Right hindlimb (tissue), 1 donor: Measurements from ENCODE around the gene PRAMEF18.
"Not testable (repeated sequence)": the region's sequence is repeated elsewhere in the genome, so short reads cannot be mapped to it uniquely, and the experiment has no call there.

ENCODE experiments used
- DNase-seq: peaks from one replicate; pipeline ENCODE4 v3.0.0-alpha.2; 2018

Gene PRAMEF18, protein sequence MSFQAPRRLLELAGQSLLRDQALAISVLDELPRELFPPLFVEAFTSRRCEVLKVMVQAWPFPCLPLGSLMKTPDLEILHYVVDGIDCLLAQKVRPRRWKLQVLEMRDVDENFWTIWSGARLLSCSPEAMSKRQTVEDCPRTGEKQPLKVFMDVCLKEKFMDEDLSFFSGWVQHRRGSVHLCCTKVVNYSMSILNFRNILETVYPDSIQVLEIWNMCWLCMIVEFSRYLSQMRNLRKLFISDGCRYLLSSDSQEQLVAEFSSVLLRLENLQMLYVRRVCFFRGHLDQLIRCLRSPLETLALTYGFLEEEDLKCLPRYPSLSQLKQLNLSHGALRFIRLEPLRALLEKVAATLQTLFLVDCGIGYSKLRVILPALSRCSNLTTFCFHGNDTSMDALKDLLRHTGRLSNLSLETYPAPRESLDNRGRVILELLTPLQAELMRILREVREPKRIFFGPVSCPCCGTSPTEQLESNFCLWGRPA

DNA sequence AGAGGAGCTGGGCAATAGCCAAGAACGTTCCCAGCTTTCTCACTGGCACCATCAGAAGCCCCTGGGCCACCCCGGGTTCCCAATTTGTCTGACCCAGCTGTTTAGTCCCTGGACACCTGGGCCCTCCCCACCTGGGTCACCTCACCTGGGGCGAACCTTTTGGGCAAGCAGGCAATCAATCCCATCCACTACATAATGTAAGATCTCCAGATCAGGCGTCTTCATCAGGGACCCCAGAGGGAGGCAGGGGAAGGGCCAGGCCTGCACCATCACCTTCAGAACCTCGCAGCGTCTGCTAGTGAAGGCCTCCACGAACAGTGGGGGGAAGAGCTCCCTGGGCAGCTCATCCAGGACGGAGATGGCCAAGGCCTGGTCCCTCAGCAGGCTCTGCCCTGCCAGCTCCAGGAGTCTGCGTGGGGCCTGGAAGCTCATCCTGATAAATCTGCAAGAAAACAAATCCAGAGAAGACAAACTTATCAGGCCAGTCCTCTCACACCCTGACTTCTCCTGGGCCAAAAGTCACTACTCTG lies at the start of gene PRAMEF18:
TSS of gene PRAMEF18 (minus strand) at position 480 of the 530 bp plus-strand sequence. CDS start at position 432, 48 bp downstream.
- not testable (repeated sequence) for DNase-seq

DNA sequence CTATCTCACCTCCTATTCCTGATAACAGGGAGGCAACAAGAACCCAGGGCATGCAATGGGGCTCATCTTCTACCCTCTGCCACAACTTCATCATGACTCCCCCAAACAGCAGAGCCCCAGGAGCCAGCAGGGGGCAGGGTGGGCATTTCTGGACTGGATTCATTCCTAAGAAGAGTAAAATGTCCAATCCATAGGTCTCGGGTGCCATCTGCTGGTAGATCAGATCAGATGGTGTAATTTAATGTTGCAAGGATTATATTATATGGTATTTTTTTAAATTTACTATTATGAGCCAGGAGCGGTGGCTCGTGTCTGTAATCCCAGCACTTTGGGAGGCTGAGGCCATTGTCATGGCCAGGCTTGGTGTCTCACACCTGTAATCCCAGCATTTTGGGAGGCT lies 39.2 kb upstream of the PRAMEF18 start:
- DNase-seq: not testable (repeated sequence)

DNA sequence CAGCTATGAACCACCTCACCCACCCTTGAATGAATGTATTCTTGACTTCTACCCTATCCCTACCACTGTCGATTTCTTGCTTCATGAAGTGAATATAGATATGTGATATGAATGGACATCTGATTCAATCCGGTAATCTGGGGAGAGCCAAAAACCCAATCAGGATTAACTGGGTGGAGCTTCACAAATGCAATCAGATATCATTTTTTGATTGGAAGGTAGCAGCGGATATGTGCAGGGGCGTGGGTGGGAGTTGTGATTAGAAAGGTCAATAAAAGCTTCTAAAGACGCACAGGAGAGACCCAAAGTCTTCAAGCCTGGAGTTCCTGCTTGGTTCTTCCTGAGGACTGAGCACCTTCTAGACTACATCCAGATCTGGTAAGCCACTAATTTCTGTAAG lies 27.9 kb upstream of the PRAMEF18 start, which contains the start of gene PRAMEF5:
TSS of gene PRAMEF5 (plus strand) at position 301 of the 400 bp plus-strand sequence. CDS start 5,071 bp downstream, outside the sequence.
- DNase-seq: not testable (repeated sequence)

DNA sequence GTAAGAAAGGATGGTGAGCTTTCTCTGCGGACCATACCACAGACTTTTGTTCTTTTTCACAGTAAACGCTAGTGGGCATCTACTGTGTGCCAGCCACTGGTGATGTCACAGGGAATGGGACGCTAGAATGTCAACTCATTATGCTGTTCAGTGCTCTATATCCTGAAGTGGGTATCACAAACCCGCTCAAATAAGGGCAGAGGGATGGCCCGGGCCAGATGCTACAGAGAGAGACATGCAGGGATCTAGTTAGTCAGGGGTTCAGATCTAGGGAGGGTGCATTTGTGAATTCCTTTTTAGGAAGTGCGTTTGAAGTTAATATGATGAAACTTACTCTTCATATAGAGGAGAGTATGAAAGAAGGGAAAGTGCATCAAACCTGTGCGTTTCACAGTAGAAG lies 21.2 kb upstream of the PRAMEF18 start:
- not testable (repeated sequence) for DNase-seq

DNA sequence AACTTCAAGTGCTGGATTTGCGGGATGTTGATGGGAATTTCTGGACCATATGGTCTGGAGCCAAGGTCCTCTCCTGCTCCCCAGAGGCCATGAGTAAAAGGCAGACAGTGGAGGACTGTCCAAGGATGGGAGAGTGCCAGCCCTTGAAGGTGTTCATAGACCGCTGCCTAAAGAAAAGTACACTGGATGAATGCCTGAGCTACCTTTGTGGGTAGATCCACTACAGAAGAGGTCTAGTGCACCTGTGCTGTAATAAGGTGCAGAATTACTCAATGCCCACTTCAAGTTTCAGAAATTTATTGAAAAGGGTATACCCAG lies 20.6 kb upstream of the PRAMEF18 start:
- DNase-seq: not testable (repeated sequence)

DNA sequence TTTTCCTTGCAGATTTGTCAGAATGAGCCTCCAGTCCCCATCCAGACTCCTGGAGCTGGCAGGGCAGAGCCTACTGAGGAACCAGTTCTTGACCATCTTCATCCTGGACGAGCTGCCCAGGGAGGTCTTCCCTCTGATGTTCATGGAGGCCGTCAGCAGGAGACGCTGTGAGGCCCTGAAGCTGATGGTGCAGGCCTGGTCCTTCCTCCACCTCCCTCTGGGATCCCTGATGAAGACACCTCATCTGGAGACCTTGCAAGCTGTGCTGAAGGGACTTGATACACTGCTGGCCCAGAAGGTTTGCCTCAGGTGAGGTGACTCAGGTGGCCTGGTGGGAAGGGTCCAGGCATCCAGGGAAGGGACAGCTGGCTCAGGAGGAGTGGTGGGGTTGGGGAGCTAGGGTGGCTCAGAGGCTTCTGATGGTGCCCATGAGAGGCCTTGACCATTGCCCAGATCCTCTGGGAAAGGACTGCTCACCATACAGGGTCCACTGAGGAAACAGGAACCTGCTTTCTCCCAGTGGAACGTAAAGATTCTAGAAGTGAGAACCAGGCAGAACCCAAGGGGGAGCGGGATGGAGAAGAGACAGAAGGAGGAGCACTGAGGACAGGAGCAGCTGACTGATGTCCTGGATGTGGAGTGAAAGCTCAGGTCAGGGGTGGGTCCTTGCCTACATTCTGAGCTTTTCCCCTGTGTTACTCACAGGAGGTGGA lies 20.0 kb upstream of the PRAMEF18 start:
- DNase-seq: not testable (repeated sequence)

DNA sequence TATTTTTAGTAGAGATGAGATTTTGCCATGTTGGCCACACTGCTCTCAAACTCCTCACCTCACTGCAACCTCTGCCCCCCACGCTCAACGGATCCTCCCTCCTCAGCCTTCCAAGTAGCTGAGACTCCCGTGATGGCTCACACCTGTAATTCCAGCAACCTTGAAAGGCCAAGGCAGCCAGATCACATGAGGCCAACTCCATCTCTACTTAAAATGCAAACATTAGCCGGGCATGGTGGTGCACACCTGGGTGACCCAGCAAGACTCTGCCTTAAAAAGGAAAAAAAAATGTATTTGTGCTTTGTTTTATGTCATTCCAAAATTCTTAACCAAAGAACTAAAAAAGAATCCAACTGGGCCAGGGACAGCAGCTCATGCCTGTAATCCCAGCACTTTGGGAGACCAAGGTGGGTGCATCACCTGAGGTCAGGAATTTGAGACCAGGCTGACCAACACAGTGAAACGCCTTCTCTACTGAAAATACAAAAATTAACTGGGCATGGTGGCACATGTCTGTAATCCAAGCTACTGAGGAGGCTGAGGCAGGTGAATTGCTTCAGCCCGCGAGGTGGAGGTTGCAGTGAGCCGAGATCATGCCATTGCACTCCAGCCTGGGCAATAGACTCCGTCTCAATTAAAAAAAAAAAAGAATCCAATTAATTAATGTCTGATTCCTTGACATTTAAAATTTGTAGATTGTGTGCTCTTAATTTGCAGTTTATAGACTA lies 17.7 kb upstream of the PRAMEF18 start:
- not testable (repeated sequence) for DNase-seq

DNA sequence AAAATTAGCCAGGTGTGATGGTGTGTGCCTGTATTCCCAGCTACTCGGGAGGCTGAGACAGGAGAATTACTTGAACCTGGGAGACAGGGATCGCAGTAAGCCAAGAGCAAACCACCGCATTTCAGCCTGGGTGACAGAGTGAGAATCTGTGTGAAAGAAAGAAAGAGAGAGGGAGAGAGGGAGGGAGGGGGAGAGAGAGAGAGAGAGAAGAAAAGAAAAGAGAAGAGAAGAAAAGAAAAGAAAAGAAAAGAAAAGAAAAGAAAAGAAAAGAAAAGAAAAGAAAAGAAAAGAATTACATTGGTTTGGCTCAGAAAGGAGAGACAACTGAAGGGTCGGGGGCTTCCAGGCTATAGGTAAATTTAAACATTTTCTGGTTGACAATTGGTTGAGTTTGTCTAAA lies 13.7 kb upstream of the PRAMEF18 start:
- DNase-seq: not testable (repeated sequence)

DNA sequence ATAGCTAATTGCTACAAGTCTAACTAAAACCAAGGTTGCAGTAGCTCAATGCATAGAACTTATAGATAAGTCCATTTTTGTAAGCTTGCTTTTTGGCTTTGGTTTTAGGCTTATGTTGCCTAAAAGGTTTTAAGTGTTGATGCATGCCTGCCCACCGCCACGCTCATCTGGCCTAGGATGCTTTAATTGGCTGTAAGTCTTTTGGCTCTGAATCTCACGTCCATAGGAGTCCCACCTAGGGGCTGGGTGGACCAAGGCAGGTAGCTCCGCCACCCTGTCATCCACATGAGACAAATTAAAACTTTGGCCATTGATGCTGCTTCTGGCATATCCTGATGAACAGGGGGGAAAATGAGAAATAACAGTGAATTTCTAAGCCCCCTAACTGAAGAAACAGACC lies 11.6 kb upstream of the PRAMEF18 start:
- not testable (repeated sequence) for DNase-seq

DNA sequence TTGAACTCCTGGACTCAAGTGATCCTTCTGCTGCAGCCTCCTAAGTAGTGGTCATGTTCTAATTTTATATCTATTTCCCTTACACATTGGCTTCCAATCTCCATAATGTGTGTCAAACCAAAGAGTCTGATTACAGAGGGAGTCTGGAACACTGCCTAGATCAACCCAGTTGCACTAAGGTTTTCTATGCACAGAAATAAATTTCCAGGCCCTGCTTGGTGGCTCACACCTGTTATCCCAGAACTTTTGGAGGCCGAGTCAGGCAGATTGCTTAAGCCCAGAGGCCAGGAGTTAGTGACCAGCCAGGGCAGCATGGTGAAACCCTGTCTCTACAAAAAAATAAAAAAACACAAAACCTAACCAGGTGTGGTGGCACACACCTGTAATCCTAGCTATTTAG lies 8.1 kb upstream of the PRAMEF18 start:
- DNase-seq: not testable (repeated sequence)

DNA sequence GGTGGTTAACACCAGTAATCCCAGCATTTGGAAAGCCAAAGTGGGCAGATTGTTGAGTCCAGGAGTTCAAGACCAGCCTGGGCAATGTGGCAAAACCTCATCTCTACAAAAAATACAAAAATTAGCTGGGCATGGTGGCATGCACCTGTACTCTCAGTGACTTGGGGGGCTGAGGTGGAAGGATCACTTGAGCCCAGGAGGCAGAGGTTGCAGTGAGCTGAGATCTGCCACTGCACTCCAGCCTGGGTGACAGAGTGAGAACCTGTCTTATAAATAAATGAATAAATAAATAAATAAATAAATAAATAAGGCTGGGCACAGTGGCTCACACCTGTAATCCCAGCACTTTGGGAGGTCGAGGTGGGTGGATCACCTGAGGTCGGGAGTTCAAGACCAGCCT lies 6.1 kb upstream of the PRAMEF18 start:
- DNase-seq: not testable (repeated sequence)

DNA sequence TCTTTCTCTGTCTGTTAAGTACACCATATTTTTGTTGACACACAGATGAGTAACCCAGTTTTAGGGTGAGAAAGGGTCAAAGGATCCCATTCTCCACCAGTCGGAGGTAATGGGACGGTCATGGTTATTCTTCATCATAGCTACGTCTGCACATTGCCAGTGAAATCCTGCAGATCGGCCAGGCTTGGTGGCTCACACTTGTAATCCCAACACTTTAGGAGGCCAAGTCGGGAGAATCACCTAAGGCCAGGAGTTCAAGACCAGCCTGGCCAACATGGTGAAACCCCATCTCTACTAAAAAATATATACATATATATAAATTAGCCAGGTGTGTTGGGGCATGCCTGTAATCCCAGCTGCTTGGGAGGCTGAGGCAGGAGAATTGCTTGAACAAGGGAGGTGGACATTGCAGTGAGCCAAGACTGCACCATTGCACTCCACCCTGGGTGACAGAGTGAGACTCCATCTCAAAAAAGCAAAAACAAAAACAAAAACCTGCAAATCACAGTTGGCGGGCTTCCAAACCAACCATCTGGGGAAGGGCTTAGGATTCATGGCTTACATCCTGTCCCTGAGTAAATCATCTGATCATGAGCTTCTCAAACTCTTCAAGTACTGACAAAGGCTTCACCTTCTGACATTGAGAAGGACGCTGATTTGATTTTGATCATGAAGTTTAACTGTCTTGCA lies 5.3 kb upstream of the PRAMEF18 start:
- DNase-seq: not testable (repeated sequence)

DNA sequence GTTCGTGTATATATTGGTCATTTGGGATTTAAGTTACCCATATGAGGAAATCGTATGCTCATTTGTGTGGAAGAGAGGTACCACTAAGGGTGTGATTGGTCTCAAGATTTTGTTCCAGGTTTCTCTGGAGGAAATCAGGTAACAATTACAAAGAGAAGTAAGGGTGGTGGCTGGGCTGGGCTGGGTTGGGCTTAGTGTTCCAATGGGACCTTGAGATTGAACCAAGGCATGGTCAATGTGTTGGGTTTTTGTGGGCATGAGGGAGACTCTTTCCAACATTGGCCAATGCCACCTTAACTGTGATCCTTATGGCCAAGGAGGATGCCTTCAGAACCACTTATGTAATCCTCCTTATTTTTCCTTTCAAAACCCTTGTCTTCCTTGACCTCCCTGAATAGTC lies 4.6 kb upstream of the PRAMEF18 start:
- DNase-seq: not testable (repeated sequence)

DNA sequence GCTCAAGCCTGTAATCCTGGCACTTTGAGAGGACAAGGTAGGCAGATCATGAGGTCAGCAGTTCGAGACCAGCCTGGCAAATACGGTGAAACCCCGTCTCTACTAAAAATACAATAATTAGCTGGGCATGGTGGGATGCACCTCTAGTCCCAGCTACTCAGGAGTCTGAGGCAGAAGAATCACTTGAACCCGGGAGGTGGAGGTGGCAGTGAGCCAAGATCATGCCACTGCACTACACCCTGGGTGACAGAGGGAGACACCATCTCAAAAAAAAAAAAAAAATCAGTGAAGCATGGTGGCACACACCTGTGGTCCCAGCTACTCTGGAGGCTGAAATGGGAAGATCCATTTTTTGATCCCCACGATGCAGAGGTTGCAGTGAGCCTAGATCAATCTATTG lies 4.1 kb upstream of the PRAMEF18 start:
- not testable (repeated sequence) for DNase-seq

DNA sequence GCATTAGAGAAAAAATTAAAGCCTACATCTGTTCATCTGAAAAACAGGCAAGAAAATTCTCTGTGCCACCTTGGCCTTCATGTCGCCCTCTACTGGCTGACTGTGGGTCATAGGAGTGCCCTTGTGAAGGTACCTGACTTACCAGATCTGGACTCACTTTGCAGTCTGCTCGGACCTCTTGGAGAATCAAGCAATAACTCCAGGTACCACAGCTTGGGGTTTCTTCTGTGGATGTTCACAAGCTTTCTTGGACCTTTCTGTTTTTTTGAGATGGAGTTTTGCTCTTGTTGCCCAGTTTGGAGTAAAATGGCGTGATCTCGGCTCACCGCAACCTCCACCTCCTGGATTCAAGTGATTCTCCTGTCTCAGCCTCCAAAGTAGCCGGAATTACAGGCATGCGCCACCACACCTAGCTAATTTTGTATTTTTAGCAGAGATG lies 2.4 kb upstream of the PRAMEF18 start:
- DNase-seq: no peak

DNA sequence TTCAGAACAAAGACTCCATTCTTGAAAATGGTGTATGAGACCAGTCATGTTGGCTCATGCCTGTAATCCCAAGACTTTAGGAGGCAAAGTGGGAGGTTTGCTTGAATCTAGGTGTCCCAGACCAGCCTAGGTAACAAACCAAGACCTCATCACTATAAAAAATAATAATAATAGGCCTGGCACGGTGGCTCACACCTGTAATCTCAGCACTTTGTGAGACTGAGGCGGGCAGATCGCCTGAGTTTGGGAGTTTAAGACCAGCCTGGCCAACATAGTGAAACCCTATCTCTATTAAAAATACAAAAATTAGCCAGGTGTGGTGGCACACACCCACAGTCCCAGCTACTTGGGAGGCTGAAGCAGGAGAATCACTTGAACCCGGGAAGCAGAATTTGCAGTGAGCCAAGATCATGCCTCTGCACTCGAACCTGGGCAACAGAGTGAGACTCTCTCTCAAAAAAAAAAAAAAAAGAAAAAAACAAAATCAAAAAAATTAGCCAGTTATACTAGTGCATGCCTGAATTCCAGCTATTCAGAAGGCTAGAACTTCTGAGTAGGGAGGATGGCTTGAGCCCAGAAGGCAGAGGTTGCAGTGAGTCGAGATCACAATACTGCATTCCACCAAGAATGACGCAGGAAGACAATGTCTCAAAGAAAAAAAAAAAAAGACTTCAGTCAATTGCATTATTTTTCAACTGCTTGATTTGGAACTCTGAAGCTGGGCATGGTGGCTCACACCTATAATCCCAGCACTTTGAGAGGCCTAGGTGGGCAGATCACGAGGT lies 1.5 kb upstream of the PRAMEF18 start:
- DNase-seq: not testable (repeated sequence)

DNA sequence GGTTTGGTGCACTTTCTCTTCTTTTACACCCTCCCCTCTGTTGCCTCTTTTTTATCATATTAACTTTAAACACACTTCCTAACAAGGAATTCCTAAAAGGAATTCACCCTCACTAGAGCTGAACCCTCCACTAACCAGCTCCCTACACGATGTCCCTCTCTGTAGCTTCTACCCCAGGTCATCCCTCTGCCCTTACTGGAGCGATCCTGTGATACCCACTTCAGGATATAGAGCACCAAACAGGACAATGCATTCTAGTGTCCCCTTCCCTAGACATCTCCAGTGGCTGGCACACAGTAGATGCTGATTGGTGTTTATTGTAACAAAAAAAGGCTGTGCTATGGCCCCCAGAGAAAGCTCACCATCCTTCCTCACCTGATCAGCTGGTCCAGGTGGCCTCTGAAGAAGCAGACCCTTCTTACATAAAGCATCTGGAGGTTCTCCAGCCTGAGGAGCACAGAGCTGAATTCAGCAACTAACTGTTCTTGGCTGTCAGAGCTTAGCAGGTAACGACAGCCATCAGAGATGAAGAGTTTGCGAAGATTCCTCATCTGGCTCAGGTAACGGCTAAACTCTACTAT lies 1.4 kb downstream of the PRAMEF18 start:
- no peak for DNase-seq

DNA sequence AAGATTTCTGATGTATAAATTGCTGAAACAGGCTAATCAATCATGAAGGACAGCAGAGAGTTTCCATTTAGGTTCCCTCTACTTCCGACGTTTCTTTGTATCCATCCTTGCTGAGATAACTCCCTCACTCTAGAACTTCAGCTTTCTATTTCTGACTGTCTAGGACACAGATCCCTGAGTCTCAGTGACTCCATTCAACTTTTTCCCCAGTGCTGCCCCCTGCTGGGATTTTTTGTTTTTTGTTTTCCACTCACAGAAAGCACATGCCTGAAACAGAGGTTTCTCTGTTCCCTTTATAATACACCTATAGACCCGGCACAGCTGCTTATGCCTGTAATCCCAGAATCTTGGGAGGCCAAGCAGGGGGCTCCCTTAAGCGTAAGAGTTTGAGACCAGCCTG lies 3.2 kb downstream of the PRAMEF18 start:
- DNase-seq: not testable (repeated sequence)

DNA sequence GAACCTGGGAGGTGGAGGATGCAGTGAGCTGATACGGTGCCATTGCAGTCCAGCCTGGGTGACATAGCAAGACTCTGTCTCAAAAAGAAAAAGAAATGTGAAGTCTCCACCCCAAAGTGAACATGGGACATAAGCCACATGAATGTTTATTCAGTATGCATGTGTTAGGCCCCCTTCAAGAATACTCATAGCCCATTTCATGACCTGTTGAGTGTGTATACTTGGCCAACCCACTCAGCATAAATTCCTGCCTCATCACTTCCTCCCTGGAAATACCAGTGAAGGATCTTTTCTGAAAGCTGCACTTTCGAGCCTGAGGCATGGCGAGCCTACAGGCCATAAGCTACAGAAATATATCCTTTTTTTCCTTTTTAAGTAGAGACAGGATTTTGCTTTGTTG lies 6.8 kb downstream of the PRAMEF18 start:
- not testable (repeated sequence) for DNase-seq

DNA sequence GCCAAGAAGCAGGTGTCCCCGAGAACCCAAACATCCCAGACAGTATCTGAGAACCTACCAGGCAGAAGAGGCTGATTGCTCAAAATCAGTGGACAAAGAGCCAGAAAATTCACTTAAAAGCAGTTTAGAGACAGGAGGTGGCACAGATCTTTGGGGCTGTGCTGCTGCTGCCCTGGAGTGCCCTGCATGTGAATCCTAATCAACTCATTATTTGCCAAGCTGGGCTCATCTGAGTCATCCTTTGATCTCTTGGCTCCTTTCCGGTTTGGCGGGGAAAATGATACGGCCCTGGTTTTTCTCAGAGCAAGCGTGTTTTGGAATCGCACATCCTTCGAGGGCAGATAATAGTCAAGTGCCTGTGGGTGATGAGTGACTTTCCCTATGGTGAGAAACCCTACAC lies 9.3 kb downstream of the PRAMEF18 start:
- DNase-seq: not testable (repeated sequence)

DNA sequence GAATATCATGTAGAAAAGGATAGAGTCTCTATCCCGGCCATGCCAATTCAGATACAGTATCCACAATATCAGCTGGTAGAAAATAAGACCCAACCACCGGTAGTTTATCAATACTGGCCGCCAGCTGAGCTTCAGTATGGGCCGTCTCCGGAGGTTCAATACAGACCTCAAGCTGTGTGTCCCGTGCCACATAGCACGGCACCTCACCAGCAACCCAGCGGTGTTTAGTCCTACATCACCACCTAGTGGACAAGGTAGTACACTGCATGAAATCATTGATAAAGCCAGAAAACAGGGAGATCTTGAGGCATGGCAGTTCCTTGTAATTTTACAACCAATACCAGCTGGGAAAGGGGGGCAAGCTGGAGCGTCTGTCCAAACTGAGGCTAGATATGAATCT lies 17.2 kb downstream of the PRAMEF18 start:
- DNase-seq: not testable (repeated sequence)
